Endothelial cell (in vitro differentiated cells): Measurements from ENCODE around the gene HHATL. TPM values are rescaled to one million over a fixed set of nuclear protein-coding genes. Genes with fewer than 3 reads are reported as not detected.

Experiments used
- DNase-seq: peaks from one replicate; pipeline ENCODE4 v3.0.0; 2021; ENCODE audit warnings: low spot score
- H3K27ac Mint-ChIP-seq: one replicate; pipeline ENCODE4 v1.8.0; 2021; ENCODE audit warnings: mixed read lengths, inconsistent platforms; ENCODE audit not compliant: unreplicated experiment
- H3K27me3 Mint-ChIP-seq: one replicate; pipeline ENCODE4 v1.8.0; 2021; ENCODE audit warnings: mild to moderate bottlenecking, moderate library complexity, mixed read lengths, inconsistent platforms; ENCODE audit not compliant: unreplicated experiment
- H3K36me3 Mint-ChIP-seq: one replicate; pipeline ENCODE4 v1.8.0; 2021; ENCODE audit warnings: mild to moderate bottlenecking, low read depth, mixed read lengths, inconsistent platforms; ENCODE audit not compliant: unreplicated experiment
- H3K4me1 Mint-ChIP-seq: one replicate; pipeline ENCODE4 v1.8.0; 2021; ENCODE audit warnings: mild to moderate bottlenecking, mixed read lengths, inconsistent platforms; ENCODE audit not compliant: unreplicated experiment
- H3K4me3 Mint-ChIP-seq: one replicate; pipeline ENCODE4 v1.8.0; 2021; ENCODE audit warnings: mild to moderate bottlenecking, mixed read lengths, inconsistent platforms; ENCODE audit not compliant: unreplicated experiment
- H3K9me3 Mint-ChIP-seq: one replicate; pipeline ENCODE4 v1.8.0; 2021; ENCODE audit warnings: mixed read lengths, inconsistent platforms; ENCODE audit not compliant: unreplicated experiment
- CTCF ChIP-seq: fragments of 200-600 bp; sonication (generic); IDR thresholded peaks from one replicate; pipeline ENCODE4 v1.5.0; 2021; ENCODE audit warnings: antibody characterized with exemption; ENCODE audit not compliant: unreplicated experiment
- total RNA-seq: library from RNA; stranded (reverse); fragmentation: NEBNext Ultra II Directional; extraction: Animal tissue kit (Norgen Biotek cat#: 25700); gene quantifications from one replicate; pipeline ENCODE4 v1.2.1, GENCODE V29; 2021; ENCODE audit not compliant: unreplicated experiment

HHATL gene
- total RNA-seq, 1 donor from 2014 or later, result not detected

GRCh38 chr3:42745291-42745745, 42.7 kb upstream of the HHATL start:
- Mint-ChIP-seq H3K9me3 (no peaks in the 10 kb centered on the region), H3K27me3 (peaks cover 4% of the 10 kb centered on the region), H3K4me1 (no peaks in the 10 kb centered on the region), H3K36me3 (no peaks in the 10 kb centered on the region), H3K27ac (no peak overlapping the region), H3K4me3 (no peak overlapping the region)
- no peak for TF ChIP-seq CTCF
- no peak for DNase-seq

GRCh38 chr3:42743204-42743995, 40.8 kb upstream of the HHATL start:
- peaks cover 4% of the 10 kb centered on the region for H3K27me3 Mint-ChIP-seq
- H3K27ac Mint-ChIP-seq, result no peak overlapping the region

GRCh38 chr3:42742688-42743087, 40.1 kb upstream of the HHATL start:
- Mint-ChIP-seq H3K27me3 (peaks cover 4% of the 10 kb centered on the region), H3K36me3 (no peaks in the 10 kb centered on the region), H3K27ac (no peak overlapping the region), H3K9me3 (no peaks in the 10 kb centered on the region), H3K4me1 (no peaks in the 10 kb centered on the region), H3K4me3 (no peak overlapping the region)
- peak; percentile 1 for DNase-seq
- no peak for TF ChIP-seq CTCF

More at GRCh38 chr3:42743204-42743995, 40.8 kb upstream of the HHATL start:
- TF ChIP-seq CTCF, result no peak
- Mint-ChIP-seq H3K4me3 (no peak overlapping the region), H3K9me3 (no peaks in the 10 kb centered on the region), H3K36me3 (no peaks in the 10 kb centered on the region), H3K4me1 (no peaks in the 10 kb centered on the region)
- peak; percentile 1 for DNase-seq

GRCh38 chr3:42742259-42742658, 39.7 kb upstream of the HHATL start:
- H3K27ac Mint-ChIP-seq, result no peak overlapping the region
- DNase-seq, result peak; percentile 0
- no peaks in the 10 kb centered on the region for H3K4me1 Mint-ChIP-seq

More at GRCh38 chr3:42742259-42742658, 39.7 kb upstream of the HHATL start:
- H3K9me3 Mint-ChIP-seq, result no peaks in the 10 kb centered on the region
- H3K36me3 Mint-ChIP-seq, result no peaks in the 10 kb centered on the region
- TF ChIP-seq CTCF, result no peak
- peaks cover 4% of the 10 kb centered on the region for H3K27me3 Mint-ChIP-seq
- H3K4me3 Mint-ChIP-seq, result no peak overlapping the region
